ENCODE results near the gene SEM1. TPM values are rescaled to one million over a fixed set of nuclear protein-coding genes. Genes with fewer than 3 reads are reported as not detected.

Gene SEM1
- total RNA-seq, 1 donor: 21.2 TPM

DNA sequence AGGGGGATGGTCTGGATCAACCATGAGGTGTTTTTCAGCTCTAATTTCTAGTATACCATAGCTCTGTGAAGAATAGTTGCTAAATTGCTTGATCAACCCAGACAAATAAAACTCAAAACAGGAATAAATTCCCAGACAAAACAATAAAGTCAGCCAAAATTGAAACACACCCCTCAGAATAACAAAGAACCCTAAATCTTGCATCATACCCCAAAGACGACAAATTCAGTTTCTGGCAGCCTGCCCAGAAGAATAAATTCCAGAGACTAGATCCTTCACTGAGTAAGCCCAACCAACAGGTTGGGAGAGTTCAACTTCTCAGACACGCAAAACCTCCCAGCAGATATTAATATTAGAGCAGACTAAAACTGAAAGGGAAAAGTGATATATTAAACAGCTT, 11.2 kb upstream of the SEM1 start:
- peak; percentile 46 for DNase-seq (ENCODE audit: low read depth)
- TF ChIP-seq, protein P1, sequence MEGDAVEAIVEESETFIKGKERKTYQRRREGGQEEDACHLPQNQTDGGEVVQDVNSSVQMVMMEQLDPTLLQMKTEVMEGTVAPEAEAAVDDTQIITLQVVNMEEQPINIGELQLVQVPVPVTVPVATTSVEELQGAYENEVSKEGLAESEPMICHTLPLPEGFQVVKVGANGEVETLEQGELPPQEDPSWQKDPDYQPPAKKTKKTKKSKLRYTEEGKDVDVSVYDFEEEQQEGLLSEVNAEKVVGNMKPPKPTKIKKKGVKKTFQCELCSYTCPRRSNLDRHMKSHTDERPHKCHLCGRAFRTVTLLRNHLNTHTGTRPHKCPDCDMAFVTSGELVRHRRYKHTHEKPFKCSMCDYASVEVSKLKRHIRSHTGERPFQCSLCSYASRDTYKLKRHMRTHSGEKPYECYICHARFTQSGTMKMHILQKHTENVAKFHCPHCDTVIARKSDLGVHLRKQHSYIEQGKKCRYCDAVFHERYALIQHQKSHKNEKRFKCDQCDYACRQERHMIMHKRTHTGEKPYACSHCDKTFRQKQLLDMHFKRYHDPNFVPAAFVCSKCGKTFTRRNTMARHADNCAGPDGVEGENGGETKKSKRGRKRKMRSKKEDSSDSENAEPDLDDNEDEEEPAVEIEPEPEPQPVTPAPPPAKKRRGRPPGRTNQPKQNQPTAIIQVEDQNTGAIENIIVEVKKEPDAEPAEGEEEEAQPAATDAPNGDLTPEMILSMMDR (IDR thresholded peaks at IDR 0.05; ENCODE audit: insufficient read depth, low read depth, low read length): no peak

DNA sequence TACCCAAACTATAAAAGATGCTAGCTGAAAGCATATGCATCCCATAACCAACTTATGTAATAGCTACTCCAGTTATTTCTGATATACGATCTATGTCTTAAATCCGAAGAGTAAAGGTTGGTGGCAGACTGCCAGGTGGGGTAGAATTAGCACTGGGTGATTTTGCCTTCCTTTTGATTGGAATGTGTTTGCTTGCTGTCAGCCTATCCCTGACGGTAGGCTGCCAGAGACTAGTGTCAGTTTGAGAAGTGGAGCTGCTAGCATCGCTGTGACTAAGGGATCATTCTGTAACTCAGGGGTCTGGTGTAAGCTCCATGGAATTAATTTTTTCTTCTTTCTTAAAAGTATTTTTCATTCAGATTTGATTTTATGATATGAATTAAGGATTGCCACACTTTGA, 9.5 kb upstream of the SEM1 start:
- no peak for DNase-seq (ENCODE audit: low read depth)
- H3K4me3 ChIP-seq (ENCODE audit: low read depth, low read length): no peak overlapping the region
- TF ChIP-seq, protein P1 (IDR thresholded peaks at IDR 0.05; ENCODE audit: insufficient read depth, low read depth, low read length): no peak

More for the DNA sequence above, 11.2 kb upstream of the SEM1 start:
- H3K4me3 ChIP-seq (ENCODE audit: low read depth, low read length): no peak overlapping the region

DNA sequence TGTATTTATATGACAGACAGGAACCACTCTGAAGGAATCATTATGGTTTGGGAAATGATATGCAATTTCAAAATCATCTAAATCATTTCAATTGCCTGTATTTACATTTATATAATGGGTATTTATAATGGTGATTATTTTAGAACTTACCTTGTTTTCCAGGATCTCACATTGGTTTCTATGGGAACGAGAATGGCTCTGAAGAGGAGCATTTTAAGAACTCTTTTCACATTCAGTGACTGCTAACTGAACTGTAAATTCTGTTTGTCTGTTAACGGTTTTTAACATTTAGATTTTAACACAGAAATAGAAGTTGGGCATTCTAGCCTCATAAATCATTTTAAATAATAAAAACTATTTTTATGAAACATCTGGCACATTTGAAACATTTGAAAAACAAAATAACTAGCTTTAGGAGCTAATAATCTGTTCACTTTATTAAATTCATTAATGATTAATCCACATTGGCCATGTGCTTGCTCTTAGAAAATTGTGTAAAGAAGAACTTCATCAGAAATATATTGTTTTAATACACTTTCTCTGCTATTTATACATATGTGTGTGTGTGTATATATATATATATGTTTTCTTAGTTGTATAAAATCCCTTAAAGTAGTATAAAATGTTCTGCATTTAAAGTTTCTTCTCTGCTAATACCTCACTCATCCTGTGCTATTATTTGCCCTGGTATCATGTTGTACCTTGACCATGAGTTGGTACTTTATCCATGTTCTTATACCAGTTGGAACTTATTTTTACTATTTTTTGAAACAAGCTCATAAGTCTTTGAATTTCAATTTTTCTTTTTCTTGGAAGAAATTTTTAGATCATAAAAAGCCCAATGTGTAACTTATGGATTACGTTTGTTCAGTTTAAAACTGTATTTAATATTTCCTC, 8.7 kb upstream of the SEM1 start:
- TF ChIP-seq, protein P1 (IDR thresholded peaks at IDR 0.05; ENCODE audit: insufficient read depth, low read depth, low read length): no peak
- no peak for DNase-seq (ENCODE audit: low read depth)
- H3K4me3 ChIP-seq (ENCODE audit: low read depth, low read length): no peak overlapping the region

DNA sequence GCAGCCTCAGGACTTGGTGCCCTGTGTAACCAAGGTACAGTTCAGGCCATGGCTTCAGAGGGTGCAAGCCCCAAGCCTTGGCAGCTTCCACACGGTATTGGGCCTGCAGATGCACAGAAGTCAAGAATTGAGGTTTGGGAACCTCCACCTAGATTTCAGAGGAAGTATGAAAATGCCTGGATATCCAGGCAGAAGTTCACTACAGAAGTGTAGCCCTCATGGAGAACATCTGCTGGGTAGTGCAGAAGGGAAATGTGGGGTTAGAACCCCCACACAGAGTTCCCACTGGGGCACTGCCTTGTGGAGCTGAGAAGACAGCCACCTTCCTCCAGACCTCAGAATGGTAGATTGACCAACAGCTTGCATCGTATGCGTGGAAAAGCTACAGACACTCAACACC, 3.4 kb upstream of the SEM1 start:
- no peak overlapping the region for H3K4me3 ChIP-seq (ENCODE audit: low read depth, low read length)
- TF ChIP-seq, protein P1 (IDR thresholded peaks at IDR 0.05; ENCODE audit: insufficient read depth, low read depth, low read length): no peak
- DNase-seq (ENCODE audit: low read depth): no peak

DNA sequence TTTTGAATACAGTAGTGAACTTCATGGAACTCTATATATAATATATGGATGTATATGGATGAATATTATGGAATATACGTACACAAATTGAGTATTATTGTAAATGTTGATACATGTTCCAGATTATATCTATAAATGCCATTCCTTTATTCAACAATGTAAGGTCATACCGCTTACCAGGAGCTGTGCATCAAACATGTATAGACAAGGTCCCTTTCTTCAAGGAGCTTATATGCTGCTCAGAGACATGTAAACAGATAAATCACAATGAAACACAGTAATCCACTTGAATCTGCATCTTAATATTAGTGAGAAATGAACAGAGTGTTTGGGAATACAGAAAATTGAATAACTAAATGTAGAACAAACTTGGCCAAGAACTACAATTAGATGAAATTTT, 898 bp upstream of the SEM1 start:
- TF ChIP-seq, protein P1 (IDR thresholded peaks at IDR 0.05; ENCODE audit: insufficient read depth, low read depth, low read length): no peak
- no peak for DNase-seq (ENCODE audit: low read depth)
- no peak overlapping the region for H3K4me3 ChIP-seq (ENCODE audit: low read depth, low read length)

DNA sequence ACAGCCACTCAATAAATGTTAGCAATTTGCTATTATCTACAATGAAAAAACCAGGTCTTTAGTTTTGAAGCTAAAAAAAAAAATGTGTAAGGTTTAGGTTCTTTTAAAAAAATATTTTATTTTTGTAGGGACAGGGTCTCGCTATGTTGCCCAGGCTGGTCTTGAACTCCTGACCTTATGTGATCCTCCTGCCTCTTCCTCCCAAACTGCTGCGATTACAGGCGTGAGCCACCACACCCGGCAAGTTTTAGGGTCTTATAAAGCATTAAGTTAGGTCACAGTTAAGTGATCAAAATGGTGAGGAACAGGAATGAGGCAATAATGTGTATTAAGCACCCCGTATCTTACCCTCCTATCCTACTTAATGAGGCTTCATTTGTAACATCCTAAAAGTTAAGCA, 774 bp downstream of the SEM1 start:
- peak overlapping the region; percentile 88 for H3K4me3 ChIP-seq (ENCODE audit: low read depth, low read length)
- TF ChIP-seq, protein P1 (IDR thresholded peaks at IDR 0.05; ENCODE audit: insufficient read depth, low read depth, low read length): no peak
- DNase-seq (ENCODE audit: low read depth): no peak

Data from fibroblast of villous mesenchyme (primary cell).